ENCODE data around the gene TRIM37.
"Not testable (repeated sequence)": the region's sequence is repeated elsewhere in the genome, so short reads cannot be mapped to it uniquely, and the experiment has no call there.

The TRIM37 gene

GRCh38 chr17:59106463-59107305, at the start of gene TRIM37:
TSS of gene TRIM37 (minus strand) at chr17:59106880. CDS start at chr17:59106461, 419 bp downstream.
- peak; percentile 98 for DNase-seq

- DNase-seq, result peak; percentile 100
Observed at GRCh38 chr17:59155439-59156177, 48.9 kb upstream of the TRIM37 start, which contains the start of gene PRR11. TSS of gene PRR11 (plus strand) at chr17:59155746. CDS start at chr17:59169753, 14,007 bp downstream.

GRCh38 chr17:59154721-59155438, 48.2 kb upstream of the TRIM37 start, which contains the start of gene SKA2:
TSS of gene SKA2 (minus strand) at chr17:59155186. CDS start at chr17:59155163, 23 bp downstream.
- no peak for DNase-seq

GRCh38 chr17:59154292-59154720, 47.6 kb upstream of the TRIM37 start:
- DNase-seq, result peak; percentile 59

- no peak for DNase-seq
Observed at GRCh38 chr17:59152925-59153324, 46.2 kb upstream of the TRIM37 start.

GRCh38 chr17:59151591-59151990, 44.9 kb upstream of the TRIM37 start:
- no peak for DNase-seq

GRCh38 chr17:59151006-59151405, 44.3 kb upstream of the TRIM37 start:
- DNase-seq, result no peak

GRCh38 chr17:59149841-59150511, 43.3 kb upstream of the TRIM37 start:
- DNase-seq, result no peak

GRCh38 chr17:59149051-59149450, 42.4 kb upstream of the TRIM37 start:
- peak; percentile 73 for DNase-seq

- DNase-seq, result no peak
Observed at GRCh38 chr17:59145571-59146096, 39.0 kb upstream of the TRIM37 start.

GRCh38 chr17:59141860-59142259, 35.2 kb upstream of the TRIM37 start:
- no peak for DNase-seq

- DNase-seq, result no peak
Observed at GRCh38 chr17:59139939-59140338, 33.3 kb upstream of the TRIM37 start.

- not testable (repeated sequence) for DNase-seq
Observed at GRCh38 chr17:59138339-59138738, 31.7 kb upstream of the TRIM37 start.

- DNase-seq, result no peak
Observed at GRCh38 chr17:59131131-59131530, 24.5 kb upstream of the TRIM37 start.

- DNase-seq, result no peak
Observed at GRCh38 chr17:59129814-59130213, 23.1 kb upstream of the TRIM37 start.

- DNase-seq, result no peak
Observed at GRCh38 chr17:59126809-59127417, 20.2 kb upstream of the TRIM37 start.

GRCh38 chr17:59124665-59125064, 18.0 kb upstream of the TRIM37 start:
- no peak for DNase-seq

- no peak for DNase-seq
Observed at GRCh38 chr17:59121901-59122480, 15.3 kb upstream of the TRIM37 start.

GRCh38 chr17:59115474-59115873, 8.8 kb upstream of the TRIM37 start:
- DNase-seq, result no peak

GRCh38 chr17:59111539-59111938, 4.9 kb upstream of the TRIM37 start:
- DNase-seq, result no peak

- DNase-seq, result no peak
Observed at GRCh38 chr17:59110973-59111372, 4.3 kb upstream of the TRIM37 start.
